Mucosa of descending colon (tissue), 3 donors: ENCODE results near the gene JADE3. TPM values are rescaled to one million over a fixed set of nuclear protein-coding genes. Genes with fewer than 3 reads are reported as not detected.
A peak's percentile ranks its signal among the peaks of the same experiment; 100 is the strongest.

Experiments used
- ATAC-seq: fragments of 200-7000 bp; cut with Tn5 transposase; one replicate; pipeline ENCODE4 v1.9.1; 2020; ENCODE audit warnings: mild to moderate bottlenecking, moderate library complexity
- DNase-seq, 3 donors: peaks; one replicate each; pipeline ENCODE4 v3.0.0-alpha.2; 2020
- H3K36me3 ChIP-seq: fragments of 200-600 bp; one replicate; pipeline ENCODE4 v1.8.0; 2021; ENCODE audit warnings: low read depth, mild to moderate bottlenecking
- H3K4me1 ChIP-seq: fragments of 200-600 bp; one replicate; pipeline ENCODE4 v1.8.0; 2021; ENCODE audit warnings: low read depth, mild to moderate bottlenecking
- H3K4me3 ChIP-seq: fragments of 200-600 bp; one replicate; pipeline ENCODE4 v1.8.0; 2021; ENCODE audit warnings: mild to moderate bottlenecking
- H3K9me3 ChIP-seq: fragments of 200-600 bp; one replicate; pipeline ENCODE4 v1.8.0; 2021; ENCODE audit warnings: mild to moderate bottlenecking
- CTCF ChIP-seq: fragments of 200-600 bp; IDR thresholded peaks from one replicate; pipeline ENCODE4 v1.8.0; 2022; ENCODE audit warnings: antibody characterized with exemption, mild to moderate bottlenecking
- intact Hi-C, 2 donors: fragments of 100-400 bp; cut with DNase I in 1 of 2; cut with micrococcal nuclease in 1 of 2; formaldehyde crosslinking; loops; one replicate each; pipeline versions ENCODE4 v1.11.0 to v1.11.1; 2022; cut with DNase I, micrococcal nuclease
- total RNA-seq, 3 donors: library from RNA; stranded (reverse); fragmentation: NEBNext Ultra II Directional in 2 of 3; extraction: Animal tissue kit (Norgen Biotek cat#: 25700) in 2 of 3; gene quantifications; one replicate each; pipeline versions ENCODE4 v1.2.1 to v1.2.4, GENCODE V29; 2021 to 2023
- donor health status: DM: no; HTN: no; CAD: no; lungs with moderate emphysema.
- donor health status: DM: no; HTN: no; CAD: no.
- donor health status: DM: no; HTN: yes; CAD: no.

Gene JADE3
- total RNA-seq, 3 donors from 2014 or later = 4.7 to 8.0 (median 5.2) TPM

GRCh38 chrX:47030339-47030738, 118.1 kb downstream of the JADE3 start:
- Histone ChIP-seq H3K36me3 (no peaks in the 10 kb centered on the region), H3K9me3 (no peaks in the 10 kb centered on the region), H3K4me1 (no peaks in the 10 kb centered on the region), H3K4me3 (no peak overlapping the region)
- ATAC-seq (no peak), DNase-seq (peak in 1 of 3 donors; percentile 65)
- intact Hi-C loops = no loop called here
- no peak for TF ChIP-seq CTCF

- Histone ChIP-seq H3K9me3 (no peaks in the 10 kb centered on the region), H3K4me1 (no peaks in the 10 kb centered on the region), H3K4me3 (no peak overlapping the region), H3K36me3 (no peaks in the 10 kb centered on the region)
- intact Hi-C loops = no loop called here
- no peak for TF ChIP-seq CTCF
- ATAC-seq (no peak), DNase-seq (no peak)
These were observed 135.8 kb downstream of the JADE3 start for GRCh38 chrX:47047989-47048388.

- no peak for TF ChIP-seq CTCF
- H3K4me3 ChIP-seq = no peak overlapping the region
- no peaks in the 10 kb centered on the region for H3K36me3 ChIP-seq
- no peak for ATAC-seq
- intact Hi-C loops = no loop called here
- DNase-seq = no peak
- H3K4me1 ChIP-seq = no peaks in the 10 kb centered on the region
- no peaks in the 10 kb centered on the region for H3K9me3 ChIP-seq
These were observed 147.1 kb downstream of the JADE3 start for GRCh38 chrX:47059142-47059874.

- intact Hi-C loops = no loop called here
- no peaks in the 10 kb centered on the region for H3K36me3 ChIP-seq
These were observed 148.5 kb downstream of the JADE3 start for GRCh38 chrX:47060708-47061107.

GRCh38 chrX:47061238-47061919, 149.2 kb downstream of the JADE3 start:
- TF ChIP-seq CTCF = no peak
- intact Hi-C loops = no loop called here
- DNase-seq = no peak

More at GRCh38 chrX:47060708-47061107, 148.5 kb downstream of the JADE3 start:
- no peaks in the 10 kb centered on the region for H3K9me3 ChIP-seq
- ATAC-seq (no peak), DNase-seq (no peak)
- H3K4me1 ChIP-seq = no peaks in the 10 kb centered on the region
- H3K4me3 ChIP-seq = no peak overlapping the region
- TF ChIP-seq CTCF = no peak

More at GRCh38 chrX:47061238-47061919, 149.2 kb downstream of the JADE3 start:
- no peak for ATAC-seq
- H3K9me3 ChIP-seq = no peaks in the 10 kb centered on the region
- no peak overlapping the region for H3K4me3 ChIP-seq
- no peaks in the 10 kb centered on the region for H3K4me1 ChIP-seq
- no peaks in the 10 kb centered on the region for H3K36me3 ChIP-seq
